GM18511 (cell line): ENCODE results near the gene AGAP3.

ENCODE experiments used
- ATAC-seq: cut with Tn5 transposase; IDR thresholded peaks from one replicate; pipeline ENCODE4 v1.9.1; 2021; ENCODE audit warnings: mild to moderate bottlenecking, moderate library complexity; ENCODE audit not compliant: unreplicated experiment

AGAP3 gene

DNA sequence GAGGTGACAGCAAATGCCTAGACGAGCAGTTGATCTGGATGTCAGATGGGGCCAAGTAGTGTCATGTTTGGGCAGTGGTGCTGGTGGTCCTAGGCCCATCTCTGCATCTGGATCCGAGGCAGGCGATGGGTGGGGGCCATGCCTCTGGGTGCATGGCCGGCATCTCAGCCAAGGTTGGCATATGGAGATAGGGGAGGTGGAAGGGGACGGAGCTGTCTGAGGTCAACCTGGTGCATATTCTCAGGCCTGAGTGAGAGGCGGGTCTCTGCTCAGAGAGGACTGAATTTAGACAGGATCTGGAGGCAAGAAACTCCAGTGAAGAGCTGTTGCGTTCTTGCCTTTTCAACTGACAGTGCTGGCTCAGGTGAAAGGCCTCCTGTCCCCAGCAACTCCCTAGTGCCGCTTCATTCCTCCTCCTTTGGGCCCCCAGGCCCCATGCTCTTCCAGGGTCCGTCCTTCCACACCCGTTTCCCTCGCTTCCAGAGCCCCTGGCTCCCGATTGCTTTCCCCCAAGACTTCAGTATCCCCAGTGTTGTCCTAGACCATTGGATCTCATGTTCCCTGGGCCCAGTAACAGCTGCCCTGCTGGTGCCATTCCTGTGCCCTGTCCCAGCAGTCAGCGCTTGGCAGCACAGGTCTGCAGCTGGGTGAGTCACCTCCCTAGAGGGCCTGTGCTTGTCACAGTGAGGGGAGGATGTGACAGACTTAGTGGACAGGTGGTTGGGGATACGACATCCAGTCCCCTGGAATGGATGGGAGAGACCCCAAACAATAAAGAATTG lies 48.7 kb downstream of the AGAP3 start:
- ATAC-seq, result no peak

DNA sequence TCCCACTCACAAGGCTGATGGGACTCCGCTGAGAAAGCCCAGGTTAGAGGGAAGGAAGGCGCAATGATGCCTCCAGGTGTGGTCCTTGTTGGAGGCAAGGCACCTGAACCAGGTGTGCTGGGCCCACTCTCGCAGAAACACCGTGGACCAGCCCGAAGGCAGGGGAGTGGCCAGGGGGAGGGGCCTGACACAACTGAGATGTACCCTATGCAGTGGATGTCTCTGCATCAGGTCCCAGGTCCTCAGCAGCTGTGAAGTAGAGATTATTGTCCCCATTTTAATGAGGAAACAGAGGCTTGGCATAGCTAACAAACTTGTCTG lies 49.2 kb downstream of the AGAP3 start:
- no peak for ATAC-seq

DNA sequence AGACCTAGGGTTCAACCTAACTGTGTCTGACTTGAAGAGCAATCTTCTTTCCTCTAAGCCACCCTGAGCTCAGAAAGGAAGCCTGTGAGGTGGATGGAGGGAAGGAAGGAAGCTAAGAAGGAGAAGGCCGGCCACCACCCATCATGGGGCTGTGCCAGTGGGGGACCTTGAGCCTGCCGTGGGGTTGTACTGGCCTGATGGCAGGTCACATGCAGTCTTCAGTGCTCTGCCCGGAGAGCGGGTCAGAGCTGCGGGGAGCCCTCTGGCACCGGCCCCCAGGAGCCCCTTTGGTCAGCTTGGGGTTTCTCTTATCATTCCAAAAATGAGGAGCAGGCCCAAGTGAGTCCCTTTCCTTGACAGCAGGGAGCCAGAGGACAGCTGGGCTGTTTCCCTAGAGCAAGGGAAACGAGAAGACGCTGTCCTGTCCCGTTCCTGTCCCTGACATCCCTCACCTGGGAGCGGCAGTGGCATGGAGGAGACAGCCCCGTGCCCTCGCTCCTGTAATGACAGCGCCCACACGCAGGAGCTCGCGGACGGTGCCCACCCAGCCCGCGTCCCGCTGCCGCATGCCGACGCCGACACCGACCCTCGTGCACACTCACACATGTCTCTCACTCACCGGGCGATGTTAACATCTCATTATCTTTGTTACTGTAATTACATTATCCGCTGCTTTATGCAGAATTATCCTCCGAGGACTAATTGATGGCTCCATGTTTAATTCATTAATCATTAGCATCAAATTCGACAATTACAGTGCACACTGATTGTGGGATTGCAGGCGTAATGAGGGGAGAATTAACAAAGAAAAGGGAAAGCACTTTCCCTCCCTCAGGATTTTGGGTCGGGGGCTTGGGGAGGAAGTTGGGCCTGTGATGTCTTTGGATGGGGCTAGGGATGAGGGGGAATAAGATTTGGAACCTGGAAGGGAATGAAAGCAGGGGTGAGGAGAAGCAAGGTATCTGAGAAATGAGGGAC lies 49.9 kb downstream of the AGAP3 start:
- ATAC-seq, result no peak

DNA sequence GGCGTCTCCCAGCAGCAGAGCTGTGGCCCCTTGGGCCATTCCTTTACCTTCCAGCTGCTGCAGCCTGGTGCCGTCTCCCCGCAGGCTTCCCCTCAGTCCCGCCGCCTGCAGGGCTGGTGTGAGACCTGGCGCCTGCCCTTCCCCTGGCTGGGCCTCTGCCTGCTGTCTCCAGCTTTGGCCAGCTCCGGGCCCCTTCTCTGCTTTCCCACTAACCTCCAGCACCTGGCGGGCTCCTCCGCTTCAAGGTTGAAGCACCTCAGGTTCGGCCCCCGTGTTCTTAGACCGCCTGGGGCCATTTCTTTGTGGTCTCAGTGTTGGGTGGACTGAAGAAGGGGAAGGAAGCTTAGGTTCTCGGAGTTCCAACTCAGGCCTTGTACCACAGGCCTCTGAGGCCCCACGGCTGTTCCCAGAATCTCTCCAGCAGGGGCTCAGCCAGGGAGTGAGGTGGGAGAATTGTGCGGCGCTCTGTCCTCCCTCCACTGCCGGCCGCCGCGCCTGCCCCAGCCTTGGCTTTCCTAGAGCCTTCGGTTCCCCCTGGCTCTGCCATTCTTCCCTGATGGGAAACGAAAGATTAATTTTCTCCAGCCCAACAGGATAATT lies 50.9 kb downstream of the AGAP3 start:
- ATAC-seq, result no peak

DNA sequence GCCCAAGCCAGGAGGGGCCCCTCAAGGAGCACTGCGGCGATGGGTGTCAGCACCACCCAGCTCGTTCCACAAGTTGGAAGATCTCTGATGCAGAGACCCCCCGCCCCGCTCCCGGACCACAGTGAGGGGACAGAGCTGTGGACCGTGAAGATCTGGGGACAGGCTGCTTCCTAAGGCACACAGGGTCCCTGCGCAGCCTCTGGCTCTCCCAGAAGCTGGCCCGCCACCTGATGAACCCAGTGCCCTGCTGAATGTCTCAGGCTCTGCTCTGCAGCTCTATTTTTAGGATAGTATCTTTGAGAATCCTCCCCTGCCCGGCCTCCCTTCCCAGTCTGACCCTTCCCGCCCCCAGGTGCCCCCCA lies 51.5 kb downstream of the AGAP3 start:
- ATAC-seq, result no peak

DNA sequence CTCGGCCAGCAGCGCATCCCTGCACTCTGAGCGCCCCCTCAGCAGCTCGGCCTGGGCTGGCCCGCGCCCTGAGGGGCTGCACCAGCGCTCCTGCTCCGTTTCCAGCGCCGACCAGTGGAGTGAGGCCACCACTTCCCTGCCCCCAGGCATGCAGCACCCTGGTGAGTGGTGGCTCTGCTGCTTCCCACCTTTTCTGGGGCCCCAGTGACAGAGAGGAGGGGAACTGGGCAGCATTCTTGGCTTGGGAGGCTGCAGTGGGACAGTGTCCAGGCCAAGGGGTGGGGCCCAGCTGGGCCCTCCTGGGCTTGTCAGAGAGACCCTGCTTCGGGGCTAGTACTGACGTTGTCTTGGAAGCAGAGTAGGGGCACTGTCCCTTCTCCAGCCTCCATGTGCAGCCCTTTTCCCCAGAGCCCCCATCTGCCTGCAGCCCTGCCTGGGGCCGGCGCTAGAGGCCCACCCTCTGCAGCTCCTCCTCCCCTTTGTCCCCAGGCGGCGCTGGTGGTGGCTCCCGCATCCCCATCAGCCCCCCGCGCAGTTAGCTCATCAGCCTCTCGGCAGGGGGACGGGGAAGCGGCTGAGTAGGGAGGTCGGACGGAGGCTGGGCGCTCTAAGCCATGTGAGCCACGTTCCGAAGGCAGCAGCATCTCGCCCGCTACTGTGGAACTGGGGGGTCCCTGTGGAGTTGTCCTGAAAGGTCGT lies 52.0 kb downstream of the AGAP3 start:
- no peak for ATAC-seq

DNA sequence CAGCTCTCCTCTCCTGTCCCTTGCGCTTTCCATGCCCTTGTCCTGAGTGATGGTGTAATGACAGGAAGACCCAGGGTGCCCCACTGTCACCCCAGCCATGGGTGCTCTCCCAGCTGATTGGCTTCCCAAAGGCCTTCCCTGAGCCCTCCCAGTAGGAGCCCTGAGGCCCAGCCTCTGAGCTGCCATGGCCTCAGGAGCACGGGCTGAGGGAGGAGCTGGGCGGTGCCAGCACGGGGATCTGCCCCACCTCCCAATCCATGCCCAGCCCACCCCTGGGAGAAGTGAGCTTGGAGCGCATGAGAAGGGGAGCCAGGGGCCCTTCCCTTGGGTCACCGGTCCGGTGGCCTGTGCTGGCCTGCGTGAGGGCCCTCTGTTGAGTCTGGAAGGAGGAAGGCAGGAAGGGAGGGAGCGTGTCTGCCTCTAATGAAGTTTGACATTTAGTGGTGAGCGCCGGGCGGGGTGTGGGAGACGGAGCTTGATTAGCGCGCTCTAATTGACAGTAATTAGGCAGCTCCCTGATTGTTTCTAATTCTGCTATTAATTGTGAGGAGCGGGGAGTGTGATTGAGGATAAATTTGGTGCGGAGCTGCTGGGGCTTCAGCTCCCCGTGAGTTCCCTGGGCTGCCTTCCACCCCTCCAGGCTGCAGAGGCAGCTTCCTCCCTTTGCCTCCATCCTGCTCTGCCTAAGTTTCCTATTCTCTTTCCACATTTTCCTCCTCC lies 53.0 kb downstream of the AGAP3 start:
- no peak for ATAC-seq

DNA sequence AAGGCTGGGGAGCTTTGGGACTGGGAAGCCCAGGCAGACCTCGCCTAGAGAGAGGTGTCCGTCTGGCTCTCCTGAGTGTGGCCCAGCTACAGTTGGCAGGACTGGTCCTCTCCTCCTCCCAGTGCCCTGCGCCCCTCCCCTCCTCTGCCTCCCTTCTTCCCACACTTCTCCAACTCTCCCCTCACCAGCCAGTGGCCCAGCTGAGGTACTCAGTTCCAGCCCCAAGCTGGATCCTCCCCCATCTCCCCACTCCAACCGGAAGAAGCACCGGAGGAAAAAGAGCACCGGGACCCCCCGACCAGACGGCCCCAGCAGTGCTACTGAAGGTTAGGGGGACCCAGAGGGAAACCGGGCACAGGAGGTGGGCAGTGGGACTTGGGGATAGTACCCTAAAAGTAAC lies 53.5 kb downstream of the AGAP3 start:
- no peak for ATAC-seq

DNA sequence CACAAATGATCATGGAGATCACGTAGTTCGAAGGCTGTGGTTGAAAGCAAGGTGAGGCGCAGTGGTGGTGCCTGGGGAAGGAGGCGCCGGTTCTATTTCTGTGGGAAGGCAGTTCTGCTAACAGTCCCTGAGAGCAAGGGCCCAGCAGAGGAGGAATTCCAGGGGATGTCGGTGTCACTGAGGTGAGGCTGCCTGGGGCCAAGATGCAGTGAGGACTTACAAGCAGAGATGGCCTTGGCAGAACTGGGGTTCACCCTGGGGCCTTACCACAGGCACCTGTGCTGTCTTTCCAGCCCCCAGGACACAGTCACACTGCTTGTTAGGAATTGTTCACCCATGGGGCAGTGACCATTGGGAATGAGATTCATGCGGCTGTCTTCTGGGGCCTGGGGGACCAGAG lies 54.6 kb downstream of the AGAP3 start:
- no peak for ATAC-seq

DNA sequence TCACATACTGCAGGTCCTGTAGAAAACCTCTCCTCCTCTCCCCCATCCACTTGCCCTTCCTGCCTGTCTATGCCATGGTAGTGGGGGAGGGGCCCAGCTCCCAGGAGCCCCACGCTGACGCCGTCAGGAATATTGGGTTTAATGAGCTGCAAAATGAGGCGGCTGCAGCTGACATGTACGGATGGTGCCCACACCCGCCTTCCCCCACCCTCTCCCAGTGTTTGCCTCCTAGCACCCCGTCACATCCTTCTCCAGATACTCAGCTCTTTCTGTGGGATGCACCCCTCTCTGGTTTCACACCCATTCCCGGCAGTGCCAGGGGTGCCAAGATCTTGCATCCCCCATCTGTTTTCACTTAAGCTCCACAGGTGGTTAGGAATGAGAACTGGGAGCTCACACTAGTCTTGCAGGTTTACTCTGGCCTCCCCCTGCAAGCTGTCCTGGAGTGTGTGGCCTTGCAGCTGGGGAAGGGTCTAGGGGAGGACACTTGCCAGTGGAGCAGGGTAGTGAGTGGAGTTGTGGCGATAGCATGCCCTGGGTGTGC lies 55.1 kb downstream of the AGAP3 start:
- no peak for ATAC-seq

DNA sequence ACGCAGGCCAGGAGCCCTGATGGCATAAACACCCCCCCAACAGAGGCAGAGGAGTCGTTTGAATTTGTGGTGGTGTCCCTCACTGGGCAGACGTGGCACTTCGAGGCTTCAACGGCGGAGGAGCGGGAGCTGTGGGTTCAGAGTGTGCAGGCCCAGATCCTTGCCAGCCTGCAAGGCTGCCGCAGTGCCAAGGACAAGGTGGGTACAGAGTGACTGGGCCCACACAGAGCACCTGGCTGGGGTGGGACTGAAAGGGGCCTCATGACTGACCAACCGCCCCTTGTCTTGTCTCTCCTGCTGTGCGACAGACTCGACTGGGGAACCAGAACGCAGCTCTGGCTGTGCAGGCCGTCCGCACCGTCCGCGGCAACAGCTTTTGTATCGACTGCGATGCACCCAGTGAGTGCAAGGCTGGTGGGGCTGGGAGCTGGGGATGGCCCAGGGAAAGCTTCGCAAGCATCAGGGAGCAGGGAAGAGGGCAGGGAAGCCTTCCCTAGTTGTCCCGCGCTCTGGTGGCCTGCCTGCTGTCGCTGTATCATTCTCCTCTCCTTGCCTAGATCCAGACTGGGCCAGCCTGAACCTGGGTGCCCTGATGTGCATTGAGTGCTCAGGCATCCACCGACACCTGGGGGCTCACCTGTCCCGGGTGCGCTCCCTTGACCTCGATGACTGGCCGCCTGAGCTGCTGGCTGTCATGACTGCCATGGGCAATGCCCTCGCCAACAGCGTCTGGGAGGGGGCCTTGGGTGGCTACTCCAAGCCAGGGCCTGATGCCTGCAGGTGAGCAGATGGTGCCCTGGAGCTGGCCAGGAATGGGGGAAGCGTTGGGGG lies 55.8 kb downstream of the AGAP3 start:
- ATAC-seq, result no peak

DNA sequence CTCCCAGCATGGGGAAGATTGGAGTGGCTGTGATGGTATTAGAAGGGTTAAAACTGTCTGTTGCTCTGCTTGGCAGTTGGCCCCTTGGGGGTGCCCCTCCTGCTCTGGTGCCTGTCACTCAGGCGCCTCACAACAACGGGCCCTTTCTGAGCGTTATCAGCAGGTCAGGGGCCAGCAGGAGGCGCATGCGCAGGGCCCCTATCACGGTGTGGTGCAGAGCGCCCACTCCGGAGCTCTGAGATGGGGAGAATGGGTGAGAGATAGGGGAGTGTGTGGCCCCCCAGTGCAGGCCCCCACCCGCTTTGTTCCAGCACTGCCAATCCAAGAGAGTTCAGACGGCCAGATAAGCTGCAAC lies 56.4 kb downstream of the AGAP3 start:
- ATAC-seq, result no peak

DNA sequence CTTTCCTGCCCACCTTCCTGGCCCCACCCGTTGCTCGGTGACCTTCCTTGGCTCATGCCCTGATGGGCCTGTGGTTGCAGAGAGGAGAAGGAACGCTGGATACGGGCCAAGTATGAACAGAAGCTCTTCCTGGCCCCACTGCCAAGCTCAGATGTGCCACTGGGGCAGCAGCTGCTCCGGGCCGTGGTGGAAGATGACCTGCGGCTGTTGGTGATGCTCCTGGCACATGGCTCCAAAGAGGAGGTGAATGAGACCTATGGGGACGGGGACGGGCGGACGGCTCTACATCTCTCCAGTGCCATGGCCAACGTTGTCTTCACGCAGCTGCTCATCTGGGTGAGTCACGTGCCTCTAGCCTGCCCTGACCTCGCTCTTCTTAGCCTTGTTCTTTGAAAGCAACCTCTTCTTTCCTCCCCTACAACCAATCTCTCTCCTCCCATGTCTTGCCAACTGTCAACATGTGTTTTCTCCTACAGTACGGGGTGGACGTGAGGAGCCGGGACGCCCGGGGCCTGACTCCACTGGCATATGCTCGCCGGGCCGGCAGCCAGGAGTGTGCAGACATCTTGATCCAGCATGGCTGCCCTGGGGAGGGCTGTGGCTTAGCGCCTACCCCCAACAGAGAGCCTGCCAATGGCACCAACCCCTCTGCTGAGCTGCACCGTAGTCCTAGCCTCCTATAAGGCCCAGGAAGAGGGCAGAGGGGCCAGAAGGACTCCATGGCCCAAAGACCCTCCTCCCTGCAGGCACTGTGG lies 57.2 kb downstream of the AGAP3 start:
- ATAC-seq, result no peak

DNA sequence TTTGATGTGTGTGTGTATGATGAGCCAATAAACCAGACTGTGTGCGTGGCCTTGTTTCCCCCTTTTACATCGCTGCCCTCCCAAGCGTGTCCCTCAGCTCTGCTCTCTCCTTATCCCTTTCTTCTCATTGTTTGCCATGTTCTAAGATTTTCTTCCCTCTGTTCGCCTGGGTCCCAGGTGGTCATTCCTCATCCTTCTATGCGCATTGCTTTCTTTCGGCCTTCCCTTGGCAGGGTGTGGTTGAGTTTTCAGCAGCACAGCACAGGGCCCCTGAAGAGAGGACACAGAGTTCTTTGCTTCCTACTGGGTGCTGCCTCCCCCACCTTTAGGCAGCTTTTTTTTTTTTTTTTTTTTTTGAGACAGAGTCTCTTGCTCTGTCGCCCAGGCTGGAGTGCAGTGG lies 58.1 kb downstream of the AGAP3 start:
- no peak for ATAC-seq

DNA sequence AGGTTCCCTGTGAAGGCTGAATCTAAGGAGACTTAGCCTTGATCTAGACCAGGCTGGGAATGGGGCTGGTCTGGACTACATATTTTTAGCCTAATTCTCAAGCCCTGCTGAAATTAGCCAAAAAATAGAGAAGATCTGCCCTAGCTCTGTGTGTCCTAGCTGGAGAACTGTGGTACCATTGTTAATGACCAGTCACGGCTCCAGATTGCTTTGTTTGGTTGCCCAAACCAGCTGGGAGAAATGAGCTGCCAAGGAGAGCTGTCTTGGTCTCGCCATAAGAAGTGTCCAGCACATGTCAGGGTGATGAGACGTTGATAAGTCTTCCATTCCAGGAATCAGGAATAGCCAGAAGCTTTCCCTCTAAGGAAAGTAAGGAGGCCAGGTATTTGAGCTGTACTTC lies 60.5 kb downstream of the AGAP3 start:
- ATAC-seq, result no peak

DNA sequence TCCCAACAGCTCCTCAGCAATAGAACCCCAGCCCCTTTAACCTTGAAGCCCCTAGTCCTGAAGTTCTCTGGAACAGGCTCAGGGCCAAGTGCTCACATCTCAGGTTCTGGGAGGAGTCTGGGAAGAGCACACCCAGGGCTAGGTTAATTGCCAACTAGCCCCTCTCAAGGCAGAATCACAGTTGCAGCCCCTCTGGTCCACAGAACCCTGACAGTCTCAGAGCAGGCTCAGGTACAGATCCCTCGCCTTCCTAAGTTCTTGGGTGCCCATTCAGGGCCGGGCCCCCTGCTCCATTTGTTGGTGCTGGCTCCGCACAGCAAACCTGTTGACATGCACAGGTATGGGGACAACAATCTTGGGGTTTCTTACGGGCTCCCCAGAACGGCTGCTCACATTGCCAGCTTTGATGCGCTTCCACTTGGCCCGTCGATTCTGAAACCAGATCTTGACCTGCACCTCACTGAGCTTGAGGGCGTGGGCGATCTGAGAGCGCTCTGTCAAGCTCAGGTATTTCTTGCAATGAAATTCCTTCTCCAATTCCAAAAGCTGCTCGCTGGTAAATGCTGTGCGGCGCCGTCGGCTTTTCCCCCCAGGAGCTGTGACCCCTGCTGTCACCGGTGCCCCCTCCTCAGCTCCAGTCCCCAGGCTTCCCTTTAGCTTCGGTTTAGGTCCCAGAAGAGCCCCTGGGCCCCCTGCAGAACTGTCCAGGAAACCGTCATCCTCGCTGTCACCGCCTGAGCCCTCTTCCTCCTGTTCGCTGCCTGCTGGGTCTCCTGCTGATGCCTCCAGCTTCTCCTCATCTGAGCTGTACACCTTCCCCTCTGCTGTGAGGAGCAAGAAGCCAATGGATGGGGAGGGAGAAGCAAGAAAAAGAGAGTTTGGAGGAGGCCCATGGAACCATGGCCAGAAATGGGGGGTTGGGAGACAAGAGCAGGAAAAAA lies 62.3 kb downstream of the AGAP3 start:
- ATAC-seq, result no peak

DNA sequence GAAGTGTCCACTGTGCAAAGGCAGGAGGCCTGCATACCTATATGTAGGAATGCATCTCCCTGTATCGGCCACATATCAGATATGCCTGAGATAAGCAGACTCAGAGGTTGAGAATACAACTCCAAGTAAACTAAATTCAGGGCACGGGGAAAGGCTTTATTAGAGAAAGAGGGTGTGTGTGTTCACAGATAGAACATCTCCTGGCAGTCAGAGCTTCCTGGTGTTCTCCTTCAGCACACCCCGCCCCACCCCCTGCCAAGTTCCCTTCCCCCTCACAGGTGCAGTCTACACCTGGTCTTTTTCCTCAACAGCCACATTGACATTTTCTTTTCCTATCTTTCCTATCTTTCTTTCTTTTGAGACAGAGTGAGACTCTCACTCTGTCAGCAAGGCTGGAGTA lies 64.1 kb downstream of the AGAP3 start:
- no peak for ATAC-seq
